Measurements from ENCODE around the gene TMEM191C. TPM values are rescaled to one million over a fixed set of nuclear protein-coding genes. Genes with fewer than 3 reads are reported as not detected.
"Not testable (repeated sequence)": the region's sequence is repeated elsewhere in the genome, so short reads cannot be mapped to it uniquely, and the experiment has no call there.

The TMEM191C gene
- total and polyA plus RNA-seq, 2 of the 4 experiments (the other 2 are of a cell fraction) = 0.36 to 0.75 TPM

GRCh38 chr22:21440018-21440636 is 27.1 kb upstream of the TMEM191C start:
- H3K4ac ChIP-seq (ENCODE audit: low read depth, low read length); H3K27ac ChIP-seq (ENCODE audit: insufficient read depth, low read length); H3K14ac ChIP-seq (replicated peaks; ENCODE audit: low read depth, low read length); H3K27me3 ChIP-seq (ENCODE audit: control insufficient read depth, insufficient read depth, low read length); intact Hi-C loops (cut with micrococcal nuclease); H4K5ac ChIP-seq (ENCODE audit: low read depth, low read length); H3K9ac ChIP-seq (ENCODE audit: low read depth, low read length); H2BK120ac ChIP-seq (ENCODE audit: low read depth, low read length); H2BK20ac ChIP-seq (ENCODE audit: low read depth, low read length); DNase-seq; H3K56ac ChIP-seq (ENCODE audit: extremely low read depth, insufficient read depth, low read length); H2AK5ac ChIP-seq (ENCODE audit: low read depth, low read length); H3K18ac ChIP-seq (ENCODE audit: low read depth, low read length); BruUV-seq (replicated peaks); dilution Hi-C loops (cut with HindIII; ENCODE audit: low sequenced_read_pairs, unreplicated experiment); H3K4me3 ChIP-seq (ENCODE audit: insufficient read depth, low read depth, low read length); H2AK9ac ChIP-seq (replicated peaks; ENCODE audit: low read depth, low read length, poor library complexity); H3K9me3 ChIP-seq (ENCODE audit: control insufficient read depth, insufficient read depth, low read length); H2BK5ac ChIP-seq (ENCODE audit: low read depth, low read length, poor library complexity, severe bottlenecking); POLR2A ChIA-PET (ENCODE audit: unreplicated experiment); H4K8ac ChIP-seq (ENCODE audit: low read depth in 2 of 2, low read length in 2 of 2); H2BK15ac ChIP-seq (ENCODE audit: low read depth, low read length); CTCF ChIA-PET; H4K91ac ChIP-seq (ENCODE audit: insufficient read depth, low read depth, low read length); H3K4me1 ChIP-seq (ENCODE audit: control insufficient read depth, insufficient read depth, low read length); H3K9me1 ChIP-seq (ENCODE audit: insufficient read depth, low read length); H3K4me2 ChIP-seq (ENCODE audit: low read depth, low read length); H3K23ac ChIP-seq (ENCODE audit: low read depth, low read length); H2AFZ ChIP-seq (replicated peaks; ENCODE audit: low read length, poor library complexity); in situ Hi-C loops (cut with MboI; ENCODE audit: low sequenced_read_pairs): not testable (repeated sequence)
- peaks cover 23% of the 10 kb centered on the region for H4K20me1 ChIP-seq (ENCODE audit: insufficient read depth, low read length)
- no CpG with 5 or more reads among the region's 10 CpGs for WGBS, 2 experiments (ENCODE audit: extremely low coverage in 2 of 2, insufficient read length in 1 of 2)
- peaks cover 0 to 22% of the 10 kb centered on the region in 2 experiments; a peak in 2 of 4 replicates for H3K79me1 ChIP-seq (ENCODE audit: low read depth in 1 of 2, low read length in 2 of 2)
- H3K36me3 ChIP-seq (ENCODE audit: control insufficient read depth, insufficient read depth, low read length) = peaks cover 13% of the 10 kb centered on the region
- ATAC-seq (ENCODE audit: low read depth) = peak; percentile 1; the same call in 1 of the 2 replicates

GRCh38 chr22:21440676-21441075 is 26.5 kb upstream of the TMEM191C start:
- Histone ChIP-seq H3K79me1 (ENCODE audit: low read depth in 1 of 2, low read length in 2 of 2) (peaks cover 0 to 22% of the 10 kb centered on the region in 2 experiments; a peak in 2 of 4 replicates), H4K20me1 (ENCODE audit: insufficient read depth, low read length) (peaks cover 23% of the 10 kb centered on the region), H3K36me3 (ENCODE audit: control insufficient read depth, insufficient read depth, low read length) (peaks cover 19% of the 10 kb centered on the region)
- peak; percentile 8 for ATAC-seq (ENCODE audit: low read depth)
- dilution Hi-C loops (cut with HindIII; ENCODE audit: low sequenced_read_pairs, unreplicated experiment); H3K14ac ChIP-seq (replicated peaks; ENCODE audit: low read depth, low read length); H2AFZ ChIP-seq (replicated peaks; ENCODE audit: low read length, poor library complexity); H2BK5ac ChIP-seq (ENCODE audit: low read depth, low read length, poor library complexity, severe bottlenecking); H3K23ac ChIP-seq (ENCODE audit: low read depth, low read length); H3K4me3 ChIP-seq (ENCODE audit: insufficient read depth, low read depth, low read length); H3K18ac ChIP-seq (ENCODE audit: low read depth, low read length); H4K8ac ChIP-seq (ENCODE audit: low read depth in 2 of 2, low read length in 2 of 2); H3K9me3 ChIP-seq (ENCODE audit: control insufficient read depth, insufficient read depth, low read length); H3K27me3 ChIP-seq (ENCODE audit: control insufficient read depth, insufficient read depth, low read length); POLR2A ChIA-PET (ENCODE audit: unreplicated experiment); CTCF ChIA-PET; in situ Hi-C loops (cut with MboI; ENCODE audit: low sequenced_read_pairs); H2BK120ac ChIP-seq (ENCODE audit: low read depth, low read length); intact Hi-C loops (cut with micrococcal nuclease); H3K4ac ChIP-seq (ENCODE audit: low read depth, low read length); H2AK5ac ChIP-seq (ENCODE audit: low read depth, low read length); H3K9me1 ChIP-seq (ENCODE audit: insufficient read depth, low read length); H4K5ac ChIP-seq (ENCODE audit: low read depth, low read length); DNase-seq; BruUV-seq (replicated peaks); H3K27ac ChIP-seq (ENCODE audit: insufficient read depth, low read length); H4K91ac ChIP-seq (ENCODE audit: insufficient read depth, low read depth, low read length); H2BK20ac ChIP-seq (ENCODE audit: low read depth, low read length); H2AK9ac ChIP-seq (replicated peaks; ENCODE audit: low read depth, low read length, poor library complexity); H3K4me2 ChIP-seq (ENCODE audit: low read depth, low read length); H3K9ac ChIP-seq (ENCODE audit: low read depth, low read length); H3K56ac ChIP-seq (ENCODE audit: extremely low read depth, insufficient read depth, low read length); H2BK15ac ChIP-seq (ENCODE audit: low read depth, low read length); H3K4me1 ChIP-seq (ENCODE audit: control insufficient read depth, insufficient read depth, low read length): not testable (repeated sequence)
- WGBS, 2 experiments (ENCODE audit: extremely low coverage in 2 of 2, insufficient read length in 1 of 2) = no CpG with 5 or more reads among the region's 16 CpGs
